SK-N-SH treated with all-trans-retinoic acid at 6 μM for 48 hours (cell line): ENCODE data around the gene PAOX.

ENCODE experiments used
- ARNTL ChIP-seq: fragments of 450-650 bp; formaldehyde crosslinking; IDR thresholded peaks from 2 replicates; pipeline ENCODE4 v1.5.0; 2020; ENCODE audit warnings: low read depth, mild to moderate bottlenecking, moderate library complexity, borderline replicate concordance
- CREB5 ChIP-seq: fragments of 250-450 bp; sonication (Bioruptor Pico); IDR thresholded peaks from 2 replicates; pipeline ENCODE4 v1.5.1; 2020; ENCODE audit warnings: low read depth, mild to moderate bottlenecking, moderate library complexity
- CSRNP3 ChIP-seq: fragments of 250-450 bp; sonication (Bioruptor Pico); IDR thresholded peaks from 2 replicates; pipeline ENCODE4 v1.5.1; 2021; ENCODE audit warnings: mild to moderate bottlenecking, moderate library complexity
- ESRRG ChIP-seq: fragments of 250-450 bp; sonication (Bioruptor Pico); IDR thresholded peaks from 2 replicates; pipeline ENCODE4 v1.6.1; 2021; ENCODE audit warnings: mild to moderate bottlenecking
- GLIS3 ChIP-seq: fragments of 250-450 bp; sonication (Bioruptor Pico); IDR thresholded peaks from 2 replicates; pipeline ENCODE4 v1.5.0; 2020; ENCODE audit warnings: mild to moderate bottlenecking, moderate library complexity
- ISL1 ChIP-seq: fragments of 250-450 bp; sonication (Bioruptor Pico); IDR thresholded peaks from 2 replicates; pipeline ENCODE4 v2.1.2; 2022; ENCODE audit warnings: mild to moderate bottlenecking, moderate library complexity
- PATZ1 ChIP-seq: fragments of 250-450 bp; sonication (Bioruptor Pico); IDR thresholded peaks from 2 replicates; pipeline ENCODE4 v1.8.0; 2020; ENCODE audit warnings: mild to moderate bottlenecking, moderate library complexity, borderline replicate concordance
- RARB ChIP-seq: fragments of 250-450 bp; sonication (Bioruptor Pico); IDR thresholded peaks from 2 replicates; pipeline ENCODE4 v1.8.0; 2021; ENCODE audit warnings: mild to moderate bottlenecking, moderate library complexity
- TCF4 ChIP-seq: fragments of 250-450 bp; sonication (Bioruptor Pico); IDR thresholded peaks from 2 replicates; pipeline ENCODE4 v1.8.0; 2021; ENCODE audit warnings: mild to moderate bottlenecking, moderate library complexity, borderline replicate concordance
- TSHZ2 ChIP-seq: fragments of 250-450 bp; sonication (Bioruptor Pico); IDR thresholded peaks from 2 replicates; pipeline ENCODE4 v1.5.0; 2020; ENCODE audit warnings: mild to moderate bottlenecking, moderate library complexity
- ZFP3 ChIP-seq: fragments of 250-450 bp; sonication (Bioruptor Pico); IDR thresholded peaks from 2 replicates; pipeline ENCODE4 v1.5.0; 2020; ENCODE audit warnings: mild to moderate bottlenecking, moderate library complexity
- ZFP30 ChIP-seq: fragments of 450-650 bp; formaldehyde crosslinking; IDR thresholded peaks from 2 replicates; pipeline ENCODE4 v1.5.0; 2022; ENCODE audit warnings: mild to moderate bottlenecking, moderate library complexity
- ZNF565 ChIP-seq: fragments of 450-650 bp; formaldehyde crosslinking; conservative IDR thresholded peaks from 2 replicates; pipeline ENCODE4 v1.5.0; 2020; ENCODE audit warnings: low read depth, mild to moderate bottlenecking, moderate library complexity
- ZNF8 ChIP-seq: fragments of 450-650 bp; formaldehyde crosslinking; IDR thresholded peaks from 2 replicates; pipeline ENCODE4 v1.5.0; 2020; ENCODE audit warnings: mild to moderate bottlenecking, moderate library complexity

GRCh38 chr10:133396035-133396624 lies 17.1 kb downstream of the PAOX start:
- TF ChIP-seq ESRRG (CRISPR knock-in tag) (no peak), PATZ1 (CRISPR knock-in tag) (no peak), ZNF565 (CRISPR knock-in tag) (no peak), ISL1 (CRISPR knock-in tag) (no peak), RARB (CRISPR knock-in tag) (no peak), ARNTL (CRISPR knock-in tag) (no peak), ZFP3 (no peak), TSHZ2 (CRISPR knock-in tag) (no peak), CSRNP3 (no peak), GLIS3 (CRISPR knock-in tag) (no peak), ZFP30 (CRISPR knock-in tag) (no peak), TCF4 (no peak), CREB5 (CRISPR knock-in tag) (no peak), ZNF8 (no peak)
